ENCODE measurements around the gene CEP85.
A peak's percentile ranks its signal among the peaks of the same experiment; 100 is the strongest.

Gene CEP85

GRCh38 chr1:26281971-26282370 is 48.0 kb downstream of the CEP85 start:
- Histone ChIP-seq H3K9ac (ENCODE audit: low read length) (no peak overlapping the region), H3K4me3 (ENCODE audit: low read length) (peak overlapping the region; percentile 22), H3K27ac (ENCODE audit: low read depth, low read length) (no peak overlapping the region), H3K36me3 (ENCODE audit: control insufficient read depth, insufficient read depth, low read length) (peaks cover 3% of the 10 kb centered on the region), H3K27me3 (ENCODE audit: control insufficient read depth, insufficient read depth, low read length) (no peaks in the 10 kb centered on the region), H3K4me1 (ENCODE audit: control insufficient read depth, insufficient read depth, low read length) (peaks cover 7% of the 10 kb centered on the region)

DNA sequence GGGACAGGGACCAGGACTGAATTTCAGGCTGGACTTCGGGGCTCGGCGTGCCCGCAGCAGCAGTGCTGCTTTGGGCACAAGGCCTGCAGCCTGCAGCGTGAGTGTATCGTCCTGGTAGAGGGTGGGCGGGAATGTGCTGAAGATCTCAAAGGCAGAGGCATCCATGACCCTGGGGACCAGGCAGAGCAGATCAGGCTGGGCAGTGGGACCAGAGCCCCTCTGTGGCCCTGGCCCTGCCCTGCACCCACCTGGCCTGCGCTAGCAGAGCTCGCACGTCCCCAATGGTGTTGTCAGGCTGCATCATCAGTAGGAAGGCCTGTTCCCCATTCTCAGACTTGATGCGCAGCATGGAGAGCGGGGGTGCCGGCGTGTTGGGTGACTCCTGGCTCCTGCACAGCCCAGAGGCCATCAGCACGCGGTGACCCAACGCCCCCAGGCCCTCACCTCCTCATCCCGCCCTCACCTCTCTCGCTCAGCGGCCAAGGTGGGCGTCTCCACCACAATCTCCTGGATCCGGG is 48.5 kb downstream of the CEP85 start:
- Histone ChIP-seq H3K4me1 (ENCODE audit: control insufficient read depth, insufficient read depth, low read length) (peaks cover 7% of the 10 kb centered on the region), H3K36me3 (ENCODE audit: control insufficient read depth, insufficient read depth, low read length) (peaks cover 3% of the 10 kb centered on the region), H3K27ac (ENCODE audit: low read depth, low read length) (no peak overlapping the region), H3K27me3 (ENCODE audit: control insufficient read depth, insufficient read depth, low read length) (no peaks in the 10 kb centered on the region), H3K4me3 (ENCODE audit: low read length) (no peak overlapping the region), H3K9ac (ENCODE audit: low read length) (no peak overlapping the region)

- Histone ChIP-seq H3K27me3 (ENCODE audit: control insufficient read depth, insufficient read depth, low read length) (no peaks in the 10 kb centered on the region), H3K4me1 (ENCODE audit: control insufficient read depth, insufficient read depth, low read length) (peaks cover 7% of the 10 kb centered on the region), H3K9ac (ENCODE audit: low read length) (no peak overlapping the region), H3K27ac (ENCODE audit: low read depth, low read length) (no peak overlapping the region), H3K4me3 (ENCODE audit: low read length) (no peak overlapping the region), H3K36me3 (ENCODE audit: control insufficient read depth, insufficient read depth, low read length) (peaks cover 3% of the 10 kb centered on the region)
Observed at GRCh38 chr1:26283279-26283853, 49.4 kb downstream of the CEP85 start.

DNA sequence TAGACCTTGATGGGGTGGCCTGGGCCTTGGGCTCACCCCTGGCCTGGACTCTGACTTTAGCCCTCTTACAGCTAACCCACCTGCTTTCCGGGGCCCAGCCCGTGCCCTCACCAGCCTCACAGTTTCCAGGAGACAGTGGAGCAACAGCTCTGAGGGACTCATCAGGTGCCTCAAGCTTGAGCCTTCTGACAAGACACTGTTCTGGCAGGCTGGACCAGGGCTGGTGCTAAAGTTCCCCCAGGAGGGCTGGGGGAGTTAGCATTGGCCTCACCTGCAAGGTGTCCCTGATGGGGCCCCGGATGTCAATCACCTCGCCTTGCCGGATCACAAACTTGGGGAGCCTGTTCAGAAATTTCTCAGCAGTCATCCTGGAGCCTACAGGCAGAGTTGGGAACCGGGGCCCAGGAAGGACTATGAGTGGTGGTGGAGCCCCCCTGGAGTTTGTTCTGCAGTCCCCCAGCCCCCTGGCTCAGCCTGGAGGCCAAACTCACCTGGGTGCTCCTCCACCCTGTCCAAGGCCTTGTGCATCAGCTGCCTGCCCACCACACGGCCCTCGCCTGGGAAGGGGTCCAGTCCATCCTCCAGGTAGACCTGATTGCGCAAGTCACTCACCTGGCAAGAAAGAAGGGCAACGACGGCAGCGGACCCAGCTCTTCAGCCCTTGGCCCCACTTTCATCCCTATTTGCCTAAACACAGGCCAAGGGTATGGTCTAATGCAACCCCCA is 50.0 kb downstream of the CEP85 start:
- Histone ChIP-seq H3K27me3 (ENCODE audit: control insufficient read depth, insufficient read depth, low read length) (no peaks in the 10 kb centered on the region), H3K36me3 (ENCODE audit: control insufficient read depth, insufficient read depth, low read length) (peaks cover 3% of the 10 kb centered on the region), H3K4me3 (ENCODE audit: low read length) (no peak overlapping the region), H3K9ac (ENCODE audit: low read length) (no peak overlapping the region), H3K4me1 (ENCODE audit: control insufficient read depth, insufficient read depth, low read length) (peaks cover 5% of the 10 kb centered on the region), H3K27ac (ENCODE audit: low read depth, low read length) (no peak overlapping the region)

DNA sequence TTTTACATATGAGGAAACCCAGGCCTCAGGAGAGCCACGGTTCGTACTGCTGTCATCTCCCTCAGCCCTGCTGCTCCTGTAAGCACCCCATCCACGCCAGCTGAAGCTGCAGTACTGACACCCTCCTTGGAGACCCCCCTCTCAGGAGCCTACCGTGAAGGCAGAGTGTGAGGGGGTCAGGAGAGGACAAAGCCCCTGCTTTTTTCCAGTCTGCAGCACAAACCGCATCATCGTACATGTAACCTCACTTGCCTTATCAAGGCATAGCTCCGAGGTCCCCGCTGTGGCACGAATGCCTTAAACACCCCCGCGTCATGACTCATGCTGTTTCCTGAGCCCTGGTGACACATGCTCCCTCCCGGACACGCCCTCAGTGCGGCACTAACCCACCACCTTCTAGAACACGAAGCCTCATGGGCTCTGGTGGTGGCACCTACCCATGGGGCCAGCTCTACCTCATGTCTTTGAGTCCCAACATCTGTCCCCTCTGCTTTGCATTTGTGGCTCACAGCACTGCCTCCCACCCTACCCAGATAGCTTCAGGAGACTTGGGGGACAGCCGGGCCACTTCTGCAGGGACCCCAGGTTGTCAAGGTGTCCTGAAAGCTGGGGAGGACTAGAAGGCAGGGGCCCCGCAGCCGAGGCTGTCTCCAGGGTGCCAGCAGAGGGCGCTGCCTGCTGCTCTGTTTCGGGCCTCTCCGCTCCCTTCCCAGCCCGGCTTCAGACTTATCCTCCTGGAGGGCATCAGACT is 50.8 kb downstream of the CEP85 start:
- Histone ChIP-seq H3K4me3 (ENCODE audit: low read length) (no peak overlapping the region), H3K27me3 (ENCODE audit: control insufficient read depth, insufficient read depth, low read length) (no peaks in the 10 kb centered on the region), H3K4me1 (ENCODE audit: control insufficient read depth, insufficient read depth, low read length) (no peaks in the 10 kb centered on the region), H3K36me3 (ENCODE audit: control insufficient read depth, insufficient read depth, low read length) (peaks cover 3% of the 10 kb centered on the region), H3K9ac (ENCODE audit: low read length) (no peak overlapping the region), H3K27ac (ENCODE audit: low read depth, low read length) (no peak overlapping the region)

DNA sequence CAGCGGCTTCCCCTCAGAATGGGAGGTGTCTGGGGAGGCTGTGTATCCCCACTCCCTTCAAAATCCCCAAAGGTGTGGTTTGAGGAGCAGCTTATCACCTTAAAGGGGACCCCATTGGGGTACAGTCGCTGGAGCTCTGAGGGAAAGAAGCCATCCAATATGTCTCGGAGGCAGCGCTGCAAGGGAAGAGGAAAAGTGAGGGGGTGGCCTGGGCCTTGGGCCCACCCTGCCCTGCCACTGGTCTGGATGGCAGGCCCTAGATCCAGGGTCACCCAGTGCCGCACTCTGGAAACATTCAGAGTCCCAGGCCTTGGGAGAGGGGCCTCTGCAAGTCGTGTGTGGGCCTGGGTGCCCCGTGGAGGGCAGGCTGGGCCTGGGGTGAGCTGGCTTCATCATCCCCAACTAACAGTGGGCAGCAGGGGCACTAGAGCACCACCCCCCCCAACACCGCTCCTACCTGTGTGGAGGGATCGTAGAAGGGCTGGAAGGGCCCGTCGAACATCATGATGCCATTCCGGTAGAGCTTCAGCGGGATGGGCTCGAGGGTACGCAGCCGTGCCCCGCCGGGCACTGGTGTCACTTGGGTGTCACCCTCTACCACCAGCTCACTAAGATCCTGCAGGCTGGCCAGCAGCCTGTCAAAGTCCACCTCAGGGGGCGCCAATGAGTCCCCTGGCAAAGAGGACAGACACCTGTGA is 51.5 kb downstream of the CEP85 start:
- Histone ChIP-seq H3K36me3 (ENCODE audit: control insufficient read depth, insufficient read depth, low read length) (peaks cover 3% of the 10 kb centered on the region), H3K4me1 (ENCODE audit: control insufficient read depth, insufficient read depth, low read length) (no peaks in the 10 kb centered on the region), H3K9ac (ENCODE audit: low read length) (no peak overlapping the region), H3K4me3 (ENCODE audit: low read length) (no peak overlapping the region), H3K27ac (ENCODE audit: low read depth, low read length) (no peak overlapping the region), H3K27me3 (ENCODE audit: control insufficient read depth, insufficient read depth, low read length) (no peaks in the 10 kb centered on the region)

GRCh38 chr1:26286064-26286416 is 52.0 kb downstream of the CEP85 start:
- Histone ChIP-seq H3K4me3 (ENCODE audit: low read length) (no peak overlapping the region), H3K36me3 (ENCODE audit: control insufficient read depth, insufficient read depth, low read length) (peaks cover 3% of the 10 kb centered on the region), H3K9ac (ENCODE audit: low read length) (no peak overlapping the region), H3K27ac (ENCODE audit: low read depth, low read length) (no peak overlapping the region), H3K27me3 (ENCODE audit: control insufficient read depth, insufficient read depth, low read length) (no peaks in the 10 kb centered on the region), H3K4me1 (ENCODE audit: control insufficient read depth, insufficient read depth, low read length) (no peaks in the 10 kb centered on the region)

- H3K36me3 ChIP-seq (ENCODE audit: control insufficient read depth, insufficient read depth, low read length): no peaks in the 10 kb centered on the region
- H3K9ac ChIP-seq (ENCODE audit: low read length): no peak overlapping the region
Observed at GRCh38 chr1:26287033-26287711, 53.2 kb downstream of the CEP85 start.

GRCh38 chr1:26287811-26288210 is 53.8 kb downstream of the CEP85 start:
- no peak overlapping the region for H3K27ac ChIP-seq (ENCODE audit: low read depth, low read length)
- H3K27me3 ChIP-seq (ENCODE audit: control insufficient read depth, insufficient read depth, low read length): no peaks in the 10 kb centered on the region
- no peaks in the 10 kb centered on the region for H3K36me3 ChIP-seq (ENCODE audit: control insufficient read depth, insufficient read depth, low read length)
- H3K9ac ChIP-seq (ENCODE audit: low read length): no peak overlapping the region
- no peak overlapping the region for H3K4me3 ChIP-seq (ENCODE audit: low read length)
- H3K4me1 ChIP-seq (ENCODE audit: control insufficient read depth, insufficient read depth, low read length): no peaks in the 10 kb centered on the region

More at GRCh38 chr1:26287033-26287711, 53.2 kb downstream of the CEP85 start:
- H3K4me3 ChIP-seq (ENCODE audit: low read length): no peak overlapping the region
- H3K4me1 ChIP-seq (ENCODE audit: control insufficient read depth, insufficient read depth, low read length): no peaks in the 10 kb centered on the region
- H3K27me3 ChIP-seq (ENCODE audit: control insufficient read depth, insufficient read depth, low read length): no peaks in the 10 kb centered on the region
- peak overlapping the region; percentile 38 for H3K27ac ChIP-seq (ENCODE audit: low read depth, low read length)

DNA sequence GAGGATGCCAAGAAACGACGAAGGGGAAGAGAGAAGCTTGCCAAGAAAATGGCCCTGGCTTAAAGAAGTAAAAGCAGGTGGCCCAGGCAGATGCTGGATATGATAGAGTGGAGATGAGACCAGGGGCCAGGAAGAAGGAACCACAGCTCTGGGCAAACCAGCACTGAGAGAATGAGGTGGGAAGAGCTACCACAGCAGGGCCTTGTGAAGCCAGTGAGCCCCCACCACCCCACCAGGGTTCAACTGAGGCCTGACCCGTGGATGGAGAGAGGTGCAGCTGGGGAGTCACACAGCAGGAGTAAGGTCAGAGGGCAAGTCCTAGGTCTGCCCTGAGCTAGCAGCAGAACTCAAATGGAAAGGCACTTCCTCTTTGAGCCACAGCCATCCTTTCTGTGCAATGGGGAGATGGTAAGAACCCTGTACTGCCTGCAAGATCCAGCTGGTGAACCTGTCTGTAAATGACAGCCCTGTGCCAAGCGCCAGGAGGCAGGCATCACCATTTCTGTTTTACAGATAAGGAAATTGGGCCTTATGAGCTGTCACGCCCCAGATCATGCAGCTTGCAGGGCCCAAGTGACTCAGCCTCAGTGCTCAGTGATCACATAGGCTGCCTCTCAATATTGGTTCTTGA is 54.4 kb downstream of the CEP85 start:
- Histone ChIP-seq H3K9ac (ENCODE audit: low read length) (no peak overlapping the region), H3K27me3 (ENCODE audit: control insufficient read depth, insufficient read depth, low read length) (no peaks in the 10 kb centered on the region), H3K4me3 (ENCODE audit: low read length) (no peak overlapping the region), H3K36me3 (ENCODE audit: control insufficient read depth, insufficient read depth, low read length) (no peaks in the 10 kb centered on the region), H3K4me1 (ENCODE audit: control insufficient read depth, insufficient read depth, low read length) (no peaks in the 10 kb centered on the region), H3K27ac (ENCODE audit: low read depth, low read length) (no peak overlapping the region)

DNA sequence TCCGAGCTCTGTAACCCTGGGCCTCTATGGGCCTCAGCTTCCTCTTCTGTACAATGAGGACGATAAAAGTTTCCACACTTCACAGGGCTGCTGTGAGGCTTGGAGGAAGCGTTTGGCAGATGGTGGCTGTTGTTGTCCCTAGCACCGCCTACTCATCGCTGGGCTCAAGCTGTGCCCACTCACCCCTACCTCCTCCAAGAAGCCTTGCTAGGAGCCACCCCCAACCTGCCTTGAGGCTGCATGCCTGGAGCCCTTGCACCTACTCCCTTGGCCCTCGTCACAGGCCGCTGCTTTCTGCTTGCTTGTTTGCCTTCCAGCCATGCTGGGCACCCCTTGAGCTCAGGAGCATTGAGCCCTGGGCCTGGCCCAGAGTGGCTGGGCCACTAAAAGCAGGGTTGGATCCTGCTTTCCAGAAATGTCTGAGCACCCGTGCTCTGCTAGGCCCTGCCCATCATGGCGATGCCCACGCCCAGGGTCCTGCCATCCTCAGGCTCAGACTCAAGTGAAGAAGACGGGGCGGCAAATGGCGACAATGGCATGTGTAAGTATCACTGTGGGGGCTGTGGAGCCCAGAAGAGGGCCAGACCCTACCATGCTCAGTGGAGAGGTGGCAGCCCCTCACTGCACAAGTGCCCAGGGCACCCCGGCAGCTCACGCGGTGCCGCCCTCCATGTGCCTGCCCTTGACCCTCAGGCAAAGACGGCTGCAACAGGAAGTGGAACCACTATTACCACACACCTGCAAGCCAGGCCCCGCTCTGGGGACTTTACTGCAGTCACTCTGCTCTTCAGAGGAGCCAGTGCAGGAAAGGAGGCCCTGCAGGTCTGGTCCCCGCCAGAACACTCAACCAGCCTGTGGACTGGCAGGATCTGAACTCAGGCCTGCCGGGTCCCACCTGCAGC is 55.4 kb downstream of the CEP85 start:
- Histone ChIP-seq H3K4me1 (ENCODE audit: control insufficient read depth, insufficient read depth, low read length) (no peaks in the 10 kb centered on the region), H3K27ac (ENCODE audit: low read depth, low read length) (no peak overlapping the region), H3K4me3 (ENCODE audit: low read length) (no peak overlapping the region), H3K27me3 (ENCODE audit: control insufficient read depth, insufficient read depth, low read length) (no peaks in the 10 kb centered on the region), H3K9ac (ENCODE audit: low read length) (no peak overlapping the region), H3K36me3 (ENCODE audit: control insufficient read depth, insufficient read depth, low read length) (no peaks in the 10 kb centered on the region)
